ENCODE results near the gene TREML2.
A peak's percentile ranks its signal among the peaks of the same experiment; 100 is the strongest.

TREML2 gene

GRCh38 chr6:41182069-41183034 is 18.6 kb downstream of the TREML2 start:
- H3K27me3 ChIP-seq (ENCODE audit: insufficient read depth, low read length), result no peaks in the 10 kb centered on the region

DNA sequence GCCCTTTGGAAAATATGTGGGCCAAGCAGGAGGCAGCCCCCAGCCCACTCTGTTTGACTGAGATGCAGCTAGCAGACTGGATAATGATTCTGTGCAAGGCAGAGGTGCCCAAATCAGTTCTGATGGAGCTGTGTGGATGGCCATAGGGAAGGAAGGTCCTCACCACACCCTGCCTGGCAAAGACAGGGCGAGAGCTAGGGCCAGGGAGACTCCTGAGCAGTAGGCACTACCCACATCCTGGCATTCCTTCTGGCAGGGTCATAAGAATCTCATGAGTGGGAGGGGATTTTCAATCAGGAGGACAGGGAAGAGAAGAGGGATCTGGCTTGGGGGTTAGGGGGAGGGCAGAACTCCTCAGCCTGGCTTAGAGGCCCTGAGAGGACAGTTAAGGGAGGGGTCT is 19.4 kb downstream of the TREML2 start:
- Histone ChIP-seq H4K20me1 (ENCODE audit: insufficient read depth, low read length) (no peaks in the 10 kb centered on the region), H3K27ac (ENCODE audit: low read depth, low read length, poor library complexity, severe bottlenecking) (no peak overlapping the region), H2AFZ (ENCODE audit: low read length) (no peak overlapping the region), H3K79me2 (ENCODE audit: insufficient read depth, low read length) (no peaks in the 10 kb centered on the region), H3K9me3 (ENCODE audit: low read length) (no peaks in the 10 kb centered on the region), H3K36me3 (ENCODE audit: insufficient read depth, low read length) (no peaks in the 10 kb centered on the region), H3K9me2 (ENCODE audit: low read depth, low read length) (no peaks in the 10 kb centered on the region), H3K4me2 (ENCODE audit: low read length) (no peak overlapping the region), H3K9ac (ENCODE audit: low read length) (no peak overlapping the region), H3K4me1 (ENCODE audit: insufficient read depth, low read length, severe bottlenecking) (peaks cover 7% of the 10 kb centered on the region), H3K27me3 (ENCODE audit: insufficient read depth, low read length) (no peaks in the 10 kb centered on the region), H3K4me3 (ENCODE audit: low read depth, low read length, poor library complexity, severe bottlenecking) (no peak overlapping the region), H3F3A (ENCODE audit: insufficient read depth, low read length) (no peaks in the 10 kb centered on the region)
- TF ChIP-seq, protein P1, sequence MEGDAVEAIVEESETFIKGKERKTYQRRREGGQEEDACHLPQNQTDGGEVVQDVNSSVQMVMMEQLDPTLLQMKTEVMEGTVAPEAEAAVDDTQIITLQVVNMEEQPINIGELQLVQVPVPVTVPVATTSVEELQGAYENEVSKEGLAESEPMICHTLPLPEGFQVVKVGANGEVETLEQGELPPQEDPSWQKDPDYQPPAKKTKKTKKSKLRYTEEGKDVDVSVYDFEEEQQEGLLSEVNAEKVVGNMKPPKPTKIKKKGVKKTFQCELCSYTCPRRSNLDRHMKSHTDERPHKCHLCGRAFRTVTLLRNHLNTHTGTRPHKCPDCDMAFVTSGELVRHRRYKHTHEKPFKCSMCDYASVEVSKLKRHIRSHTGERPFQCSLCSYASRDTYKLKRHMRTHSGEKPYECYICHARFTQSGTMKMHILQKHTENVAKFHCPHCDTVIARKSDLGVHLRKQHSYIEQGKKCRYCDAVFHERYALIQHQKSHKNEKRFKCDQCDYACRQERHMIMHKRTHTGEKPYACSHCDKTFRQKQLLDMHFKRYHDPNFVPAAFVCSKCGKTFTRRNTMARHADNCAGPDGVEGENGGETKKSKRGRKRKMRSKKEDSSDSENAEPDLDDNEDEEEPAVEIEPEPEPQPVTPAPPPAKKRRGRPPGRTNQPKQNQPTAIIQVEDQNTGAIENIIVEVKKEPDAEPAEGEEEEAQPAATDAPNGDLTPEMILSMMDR (IDR thresholded peaks at IDR 0.05; ENCODE audit: low read length), result no peak
- no peak for TF ChIP-seq EZH2 (IDR thresholded peaks at IDR 0.05; ENCODE audit: borderline replicate concordance, low read length)

More at GRCh38 chr6:41182069-41183034, 18.6 kb downstream of the TREML2 start:
- Histone ChIP-seq H3K9me3 (ENCODE audit: low read length) (no peaks in the 10 kb centered on the region), H3K79me2 (ENCODE audit: insufficient read depth, low read length) (no peaks in the 10 kb centered on the region), H3K27ac (ENCODE audit: low read depth, low read length, poor library complexity, severe bottlenecking) (no peak overlapping the region), H3K4me3 (ENCODE audit: low read depth, low read length, poor library complexity, severe bottlenecking) (no peak overlapping the region), H2AFZ (ENCODE audit: low read length) (no peak overlapping the region), H3K9me2 (ENCODE audit: low read depth, low read length) (no peaks in the 10 kb centered on the region), H3F3A (ENCODE audit: insufficient read depth, low read length) (no peaks in the 10 kb centered on the region), H3K4me2 (ENCODE audit: low read length) (no peak overlapping the region), H4K20me1 (ENCODE audit: insufficient read depth, low read length) (no peaks in the 10 kb centered on the region), H3K36me3 (ENCODE audit: insufficient read depth, low read length) (no peaks in the 10 kb centered on the region), H3K9ac (ENCODE audit: low read length) (no peak overlapping the region), H3K4me1 (ENCODE audit: insufficient read depth, low read length, severe bottlenecking) (peaks cover 7% of the 10 kb centered on the region)
- TF ChIP-seq, protein P1 (IDR thresholded peaks at IDR 0.05; ENCODE audit: low read length), result peak; percentile 81
- no peak for TF ChIP-seq EZH2 (IDR thresholded peaks at IDR 0.05; ENCODE audit: borderline replicate concordance, low read length)

DNA sequence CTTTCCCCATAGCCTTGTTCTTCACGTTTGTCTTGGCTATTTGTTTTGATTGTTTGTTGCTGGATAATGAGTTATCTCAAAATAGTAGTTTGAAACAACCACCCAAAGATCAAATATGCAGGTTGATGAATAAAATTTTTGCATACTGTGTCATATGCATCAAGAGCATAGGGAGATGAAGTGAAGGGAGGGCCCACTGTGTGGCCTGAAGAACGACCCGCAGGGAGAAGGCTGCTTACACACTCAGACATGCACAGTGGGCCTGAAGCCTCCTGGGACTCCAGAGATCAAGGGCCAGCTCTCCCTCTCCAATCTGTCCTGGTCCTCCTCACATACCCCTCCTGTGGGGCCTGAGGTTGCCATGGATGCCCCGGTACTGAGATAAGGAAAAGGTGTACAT is 21.8 kb downstream of the TREML2 start:
- Histone ChIP-seq H3K9me3 (ENCODE audit: low read length) (no peaks in the 10 kb centered on the region), H3K9me2 (ENCODE audit: low read depth, low read length) (no peaks in the 10 kb centered on the region), H3F3A (ENCODE audit: insufficient read depth, low read length) (no peaks in the 10 kb centered on the region), H4K20me1 (ENCODE audit: insufficient read depth, low read length) (no peaks in the 10 kb centered on the region), H3K9ac (ENCODE audit: low read length) (no peak overlapping the region), H3K4me3 (ENCODE audit: low read depth, low read length, poor library complexity, severe bottlenecking) (no peak overlapping the region), H3K79me2 (ENCODE audit: insufficient read depth, low read length) (no peaks in the 10 kb centered on the region), H3K4me2 (ENCODE audit: low read length) (no peak overlapping the region), H3K36me3 (ENCODE audit: insufficient read depth, low read length) (no peaks in the 10 kb centered on the region), H3K27me3 (ENCODE audit: insufficient read depth, low read length) (0 out of 2 replicates have a peak, but pooled peaks cover 3% of the 10 kb centered on the region), H3K4me1 (ENCODE audit: insufficient read depth, low read length, severe bottlenecking) (peaks cover 7% of the 10 kb centered on the region), H2AFZ (ENCODE audit: low read length) (no peak overlapping the region), H3K27ac (ENCODE audit: low read depth, low read length, poor library complexity, severe bottlenecking) (no peak overlapping the region)
- TF ChIP-seq EZH2 (IDR thresholded peaks at IDR 0.05; ENCODE audit: borderline replicate concordance, low read length), result no peak
- TF ChIP-seq, protein P1 (IDR thresholded peaks at IDR 0.05; ENCODE audit: low read length), result no peak
